Mesothelial cell of epicardium (in vitro differentiated cells): ENCODE results near the gene SMIM38. TPM values are rescaled to one million over a fixed set of nuclear protein-coding genes. Genes with fewer than 3 reads are reported as not detected.

ENCODE experiments used
- DNase-seq, 2 experiments: peaks; one replicate each; pipeline ENCODE4 v3.0.0; 2021; ENCODE audit warnings: low spot score in 2 of 2; ENCODE audit not compliant: unreplicated experiment in 2 of 2
- H3K27ac Mint-ChIP-seq: 2 replicates; pipeline ENCODE4 v1.8.0; 2021; ENCODE audit warnings: mixed read lengths
- H3K27me3 Mint-ChIP-seq: 2 replicates; pipeline ENCODE4 v1.8.0; 2021; ENCODE audit warnings: low read depth, mixed read lengths
- H3K36me3 Mint-ChIP-seq: 2 replicates; pipeline ENCODE4 v1.8.0; 2021; ENCODE audit warnings: mixed read lengths
- H3K4me1 Mint-ChIP-seq: 2 replicates; pipeline ENCODE4 v1.8.0; 2021; ENCODE audit warnings: mixed read lengths
- H3K4me3 Mint-ChIP-seq: 2 replicates; pipeline ENCODE4 v1.8.0; 2021; ENCODE audit warnings: mild to moderate bottlenecking, moderate library complexity, mixed read lengths
- H3K9me3 Mint-ChIP-seq: 2 replicates; pipeline ENCODE4 v1.8.0; 2021; ENCODE audit warnings: mixed read lengths
- total RNA-seq: library from RNA; stranded (reverse); gene quantifications from 3 replicates; pipeline ENCODE4 v1.2.1, GENCODE V29; 2021
- TF ChIP-seq, protein P1 (sequence below): fragments of 200-600 bp; sonication (generic); IDR thresholded peaks from one replicate; pipeline ENCODE4 v1.5.0; 2021; ENCODE audit warnings: antibody characterized with exemption; ENCODE audit not compliant: unreplicated experiment

The SMIM38 gene
- total RNA-seq, 1 donor from 2014 or later = 2.5 TPM

DNA sequence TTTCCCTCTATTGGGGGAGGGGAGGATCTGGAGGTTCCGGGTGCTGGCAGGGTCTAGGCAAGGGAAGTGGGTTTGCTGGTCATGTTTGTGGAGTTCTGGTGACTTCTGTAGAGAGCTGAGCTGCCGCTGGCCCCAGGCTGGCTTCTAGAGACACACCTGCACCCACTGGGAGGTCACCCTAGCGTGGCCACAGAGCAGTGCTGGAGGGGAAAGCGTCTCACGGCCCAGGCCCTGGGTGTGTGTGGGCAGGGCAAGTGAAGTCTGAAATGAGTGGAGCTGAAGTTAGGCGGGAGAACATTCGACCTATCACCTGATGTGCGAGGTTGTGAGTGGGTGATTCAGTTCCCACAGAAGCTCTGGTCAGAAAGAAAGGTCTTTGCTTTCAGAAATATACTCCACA is 27.9 kb downstream of the SMIM38 start:
- TF ChIP-seq, protein P1, sequence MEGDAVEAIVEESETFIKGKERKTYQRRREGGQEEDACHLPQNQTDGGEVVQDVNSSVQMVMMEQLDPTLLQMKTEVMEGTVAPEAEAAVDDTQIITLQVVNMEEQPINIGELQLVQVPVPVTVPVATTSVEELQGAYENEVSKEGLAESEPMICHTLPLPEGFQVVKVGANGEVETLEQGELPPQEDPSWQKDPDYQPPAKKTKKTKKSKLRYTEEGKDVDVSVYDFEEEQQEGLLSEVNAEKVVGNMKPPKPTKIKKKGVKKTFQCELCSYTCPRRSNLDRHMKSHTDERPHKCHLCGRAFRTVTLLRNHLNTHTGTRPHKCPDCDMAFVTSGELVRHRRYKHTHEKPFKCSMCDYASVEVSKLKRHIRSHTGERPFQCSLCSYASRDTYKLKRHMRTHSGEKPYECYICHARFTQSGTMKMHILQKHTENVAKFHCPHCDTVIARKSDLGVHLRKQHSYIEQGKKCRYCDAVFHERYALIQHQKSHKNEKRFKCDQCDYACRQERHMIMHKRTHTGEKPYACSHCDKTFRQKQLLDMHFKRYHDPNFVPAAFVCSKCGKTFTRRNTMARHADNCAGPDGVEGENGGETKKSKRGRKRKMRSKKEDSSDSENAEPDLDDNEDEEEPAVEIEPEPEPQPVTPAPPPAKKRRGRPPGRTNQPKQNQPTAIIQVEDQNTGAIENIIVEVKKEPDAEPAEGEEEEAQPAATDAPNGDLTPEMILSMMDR = no peak
- DNase-seq = no peak
- H3K4me1 Mint-ChIP-seq = peaks cover 8% of the 10 kb centered on the region
- H3K4me3 Mint-ChIP-seq = no peak overlapping the region
- H3K27ac Mint-ChIP-seq = no peak overlapping the region
- peaks cover 10% of the 10 kb centered on the region for H3K9me3 Mint-ChIP-seq
- H3K27me3 Mint-ChIP-seq = peaks cover 22% of the 10 kb centered on the region
- H3K36me3 Mint-ChIP-seq = peaks cover 3% of the 10 kb centered on the region

DNA sequence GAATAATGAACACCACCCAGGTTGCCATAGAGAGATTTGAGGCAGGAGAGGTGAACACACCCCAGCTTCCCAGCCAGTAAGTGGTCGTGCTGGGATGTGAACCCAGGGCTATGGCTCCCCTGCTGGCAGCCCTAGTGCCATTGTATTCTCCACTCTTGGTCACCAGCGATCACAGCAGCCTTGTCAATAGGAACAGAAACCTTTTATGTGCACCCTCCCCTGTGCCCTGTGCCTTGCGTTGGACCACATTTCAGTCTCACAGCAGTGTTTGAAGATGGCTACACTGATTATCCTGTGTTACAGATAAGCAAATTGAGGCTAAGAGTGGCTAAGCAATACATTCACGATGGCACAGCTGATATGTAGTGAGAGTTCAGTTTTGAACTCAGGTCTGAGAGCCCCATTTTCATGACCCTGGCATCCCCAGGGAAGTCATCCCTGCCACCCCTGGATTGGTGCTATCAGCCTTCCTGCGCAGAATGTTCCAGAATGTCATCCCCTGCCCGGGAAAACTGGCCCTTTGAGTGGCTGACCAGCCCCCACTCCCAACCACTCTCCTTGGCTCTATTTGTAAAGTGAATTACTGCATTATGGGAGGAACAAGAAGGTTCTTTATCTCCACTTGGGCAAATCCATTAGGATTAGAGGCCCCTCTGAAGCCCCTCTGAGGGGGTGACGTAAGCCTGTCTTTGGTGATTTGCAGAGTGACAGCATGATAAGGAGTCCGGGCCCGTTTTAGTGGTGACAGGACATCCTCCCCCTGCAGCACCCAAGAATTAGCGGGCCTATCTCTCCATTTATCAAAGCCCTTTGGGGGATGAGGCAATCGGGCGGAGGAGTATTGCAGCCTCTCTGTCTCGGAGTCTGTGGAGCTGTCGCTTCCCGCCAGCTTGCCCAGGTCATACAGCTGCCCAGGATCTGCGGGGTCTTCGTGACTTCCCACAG is 30.9 kb downstream of the SMIM38 start:
- Mint-ChIP-seq H3K27ac (no peak overlapping the region), H3K4me1 (peaks cover 10% of the 10 kb centered on the region), H3K27me3 (peaks cover 19% of the 10 kb centered on the region), H3K4me3 (no peak overlapping the region), H3K9me3 (peaks cover 20% of the 10 kb centered on the region), H3K36me3 (peaks cover 3% of the 10 kb centered on the region)
- TF ChIP-seq, protein P1 = no peak
- no peak for DNase-seq

DNA sequence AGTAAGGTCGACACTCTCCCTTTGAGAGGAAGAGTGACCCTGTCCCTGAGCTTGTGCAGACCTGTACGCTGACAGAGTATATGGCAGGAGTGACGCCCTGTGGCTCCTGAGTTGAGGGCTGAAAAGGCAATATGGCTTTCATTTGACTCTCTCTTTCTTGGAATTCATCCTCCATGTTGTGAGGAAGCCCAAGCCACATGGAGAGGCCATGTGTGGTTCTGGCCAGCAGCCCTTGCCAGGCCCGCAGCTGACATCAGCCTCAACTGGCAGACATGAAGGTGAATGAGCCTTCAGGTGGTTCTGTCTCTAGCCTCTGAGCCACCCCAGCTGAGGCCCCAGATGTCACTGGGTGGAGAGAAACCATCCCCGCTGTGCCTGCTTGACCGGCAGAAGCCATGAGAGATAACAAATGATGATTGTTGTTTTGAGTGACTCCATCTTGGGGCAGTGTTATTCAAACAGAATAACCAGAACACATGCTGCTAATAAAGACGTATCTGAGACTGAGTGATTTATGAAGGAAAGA is 31.9 kb downstream of the SMIM38 start:
- Mint-ChIP-seq H3K27ac (no peak overlapping the region), H3K9me3 (peaks cover 20% of the 10 kb centered on the region), H3K4me1 (peaks cover 18% of the 10 kb centered on the region), H3K36me3 (peaks cover 3% of the 10 kb centered on the region), H3K4me3 (no peak overlapping the region), H3K27me3 (peaks cover 19% of the 10 kb centered on the region)
- TF ChIP-seq, protein P1 = no peak
- DNase-seq = no peak

DNA sequence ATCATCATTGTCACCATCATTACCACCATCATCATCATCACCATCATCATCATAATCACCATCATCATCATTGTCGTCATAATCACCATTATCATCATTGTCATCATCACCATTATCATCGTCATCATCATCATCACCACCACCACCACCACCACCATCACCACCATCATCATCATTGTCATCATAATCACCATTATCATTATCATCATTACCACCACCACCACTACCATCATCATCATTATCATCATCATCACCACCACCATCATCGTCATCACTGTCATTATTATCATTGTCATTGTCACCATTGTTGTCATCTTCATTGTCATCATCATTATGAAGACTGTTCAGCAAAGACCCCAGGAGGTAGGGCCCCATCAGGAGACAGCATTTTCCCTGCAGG is 33.3 kb downstream of the SMIM38 start:
- TF ChIP-seq, protein P1 = no peak
- Mint-ChIP-seq H3K27ac (no peak overlapping the region), H3K9me3 (peaks cover 20% of the 10 kb centered on the region), H3K4me3 (no peak overlapping the region), H3K36me3 (peaks cover 3% of the 10 kb centered on the region), H3K4me1 (peaks cover 31% of the 10 kb centered on the region), H3K27me3 (peaks cover 11% of the 10 kb centered on the region)
- no peak for DNase-seq

DNA sequence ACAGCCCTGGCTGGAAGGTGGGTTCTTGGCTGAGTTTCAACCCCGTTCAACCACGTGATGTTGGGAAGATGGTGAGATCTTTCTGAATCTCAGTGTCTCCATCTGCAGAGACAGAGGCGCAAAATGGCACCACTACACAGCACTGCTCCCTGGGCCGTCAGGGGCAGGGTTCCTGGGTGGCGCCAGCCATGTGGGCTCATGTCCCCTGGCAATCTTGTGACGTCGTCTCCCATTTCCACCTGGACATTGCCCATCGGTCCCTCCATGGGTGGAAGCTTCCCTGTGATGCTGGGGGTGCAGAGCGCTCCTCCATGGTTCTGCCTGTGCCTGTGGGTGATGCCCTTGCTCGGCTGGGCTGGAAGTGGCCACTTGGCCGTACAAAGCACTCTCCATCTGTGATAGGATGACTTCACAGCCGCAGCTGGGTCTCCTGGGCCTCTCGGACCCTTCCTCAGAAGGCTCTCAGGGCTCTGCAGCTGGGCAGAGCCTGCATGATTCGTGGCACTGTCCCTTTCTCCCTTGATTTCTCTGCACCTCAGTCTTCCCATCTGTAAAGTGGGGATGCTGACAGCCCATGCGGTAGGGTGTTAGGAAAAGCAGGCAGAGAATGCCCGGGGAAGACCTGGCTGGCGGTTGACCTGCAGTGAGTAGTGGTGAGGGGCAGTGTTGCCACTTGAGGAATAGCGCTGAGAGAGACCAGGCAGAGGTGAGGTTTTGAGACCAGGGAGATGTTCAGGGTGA is 35.2 kb downstream of the SMIM38 start:
- H3K9me3 Mint-ChIP-seq = peaks cover 30% of the 10 kb centered on the region
- DNase-seq = no peak
- peaks cover 6% of the 10 kb centered on the region for H3K27me3 Mint-ChIP-seq
- H3K36me3 Mint-ChIP-seq = peaks cover 3% of the 10 kb centered on the region
- H3K4me3 Mint-ChIP-seq = no peak overlapping the region
- TF ChIP-seq, protein P1 = no peak
- H3K27ac Mint-ChIP-seq = no peak overlapping the region
- peaks cover 49% of the 10 kb centered on the region for H3K4me1 Mint-ChIP-seq
